Lung (tissue), 12 donors: Measurements from ENCODE around the gene SLC9A5. TPM values are rescaled to one million over a fixed set of nuclear protein-coding genes. Genes with fewer than 3 reads are reported as not detected.
A peak's percentile ranks its signal among the peaks of the same experiment; 100 is the strongest.

Source experiments
- ATAC-seq: fragments of 200-7000 bp; cut with Tn5 transposase; one replicate; pipeline ENCODE4 v1.9.1; 2020; ENCODE audit warnings: moderate number of reproducible peaks; ENCODE audit not compliant: insufficient read depth, low FRiP score
- DNase-seq, 3 donors: peaks; one replicate each; pipeline ENCODE4 v3.0.0-alpha.2; 2013 to 2017
- H3K27ac ChIP-seq, 2 donors: one replicate each; pipeline ENCODE4 v1.5.1; 2013; ENCODE audit warnings: mild to moderate bottlenecking in 2 of 2, moderate library complexity in 2 of 2, control low read depth in 1 of 2, inconsistent platforms in 1 of 2, low read depth in 1 of 2, low read length in 1 of 2
- H3K27me3 ChIP-seq, 3 donors: one replicate each; pipeline ENCODE4 v1.5.1; 2013; ENCODE audit warnings: low read length in 2 of 3; ENCODE audit not compliant: control insufficient read depth in 3 of 3, insufficient read depth in 3 of 3
- H3K36me3 ChIP-seq, 4 donors: one replicate each; pipeline ENCODE4 v1.5.1; 2013; ENCODE audit warnings: low read length in 4 of 4, mild to moderate bottlenecking in 1 of 4, moderate library complexity in 1 of 4; ENCODE audit not compliant: control insufficient read depth in 4 of 4, insufficient read depth in 4 of 4
- H3K4me1 ChIP-seq, 5 donors: one replicate each; pipeline ENCODE4 v1.5.1; 2013; ENCODE audit warnings: low read length in 5 of 5, mild to moderate bottlenecking in 2 of 5, moderate library complexity in 1 of 5; ENCODE audit not compliant: control insufficient read depth in 5 of 5, insufficient read depth in 5 of 5
- H3K4me3 ChIP-seq: one replicate; pipeline ENCODE4 v1.5.1; 2013; ENCODE audit warnings: mild to moderate bottlenecking, control low read depth, moderate library complexity
- H3K9ac ChIP-seq, 2 donors: one replicate each; pipeline ENCODE4 v1.5.1; 2013; ENCODE audit warnings: low read length in 2 of 2, control low read depth in 1 of 2; ENCODE audit not compliant: insufficient read depth in 1 of 2
- H3K9me3 ChIP-seq, 4 donors: one replicate each; pipeline ENCODE4 v1.5.1; 2013; ENCODE audit warnings: low read length in 3 of 4, mild to moderate bottlenecking in 1 of 4, moderate library complexity in 1 of 4; ENCODE audit not compliant: control insufficient read depth in 4 of 4, insufficient read depth in 3 of 4
- WGBS, 2 donors: extraction: QIAGEN DNeasy Blood & Tissue Kit; methylation state at CpG; one replicate each; pipeline ENCODE4 v1.1.7; 2013; 5-methylcytosine and 5-hydroxymethylcytosine counted together
- polyA plus RNA-seq, 2 donors: library from polyadenylated mRNA; stranded (reverse); fragments of 200-250 nt; gene quantifications; one replicate each; pipeline ENCODE4 v1.2.1, GENCODE V29; 2013
- total RNA-seq, 2 donors: library from RNA; depleted of rRNA in 1 of 2; stranded (reverse); fragments of >200 nt in 1 of 2; gene quantifications; one replicate each; pipeline ENCODE4 v1.2.1, GENCODE V29; 2014 to 2021
- TF ChIP-seq, protein P1 (sequence below): IDR thresholded peaks from 2 replicates; pipeline ENCODE4 v1.5.1; 2012; ENCODE audit warnings: mild to moderate bottlenecking; ENCODE audit errors: control extremely low read depth, extremely low read depth
- donor health status: control.
- donor health status: control.
- donor health status: Bipolar disorder and iron deficiency.
- donor health status: healthy.
- donor health status: DM: yes; HTN: yes; CAD: no.

Gene SLC9A5
- total and polyA plus RNA-seq, 4 donors = 1.2 to 5.9 (median 3.3) TPM

DNA sequence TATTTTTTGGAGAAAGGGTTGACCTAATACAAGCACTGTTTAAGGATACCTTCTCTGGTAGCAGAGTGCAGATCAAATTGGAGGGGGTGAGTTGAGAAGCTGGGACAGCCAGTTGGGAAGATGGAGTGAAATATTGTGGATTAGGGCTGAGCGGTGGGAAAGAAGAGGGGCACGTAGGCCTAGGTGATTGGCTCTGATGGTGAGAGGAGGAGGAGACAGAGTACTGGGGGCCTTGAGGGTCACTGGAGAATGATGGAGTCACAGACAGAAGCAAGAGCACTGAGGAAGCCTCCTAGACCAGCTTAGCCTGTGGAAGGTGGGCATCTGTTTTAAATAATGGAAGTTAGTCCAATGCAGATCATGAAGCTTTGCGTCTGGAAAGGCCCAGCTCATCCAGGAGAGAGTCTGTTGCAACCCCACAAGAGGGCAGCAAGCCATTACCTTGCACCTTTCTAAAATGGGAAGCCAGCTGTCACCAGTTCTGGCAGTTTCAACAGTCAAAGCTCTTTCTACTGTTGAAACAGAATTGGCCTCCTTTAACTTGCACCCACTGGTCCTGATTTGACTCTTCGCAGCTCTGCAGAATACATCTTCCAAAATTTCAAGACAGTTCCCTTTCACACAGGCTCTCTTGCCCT, 11.8 kb downstream of the SLC9A5 start:
- H3K4me1 ChIP-seq = no peaks in the 10 kb centered on the region
- no peak overlapping the region for H3K27ac ChIP-seq
- DNase-seq = peak in 2 of 3 donors; percentile 53 to 66
- TF ChIP-seq, protein P1, sequence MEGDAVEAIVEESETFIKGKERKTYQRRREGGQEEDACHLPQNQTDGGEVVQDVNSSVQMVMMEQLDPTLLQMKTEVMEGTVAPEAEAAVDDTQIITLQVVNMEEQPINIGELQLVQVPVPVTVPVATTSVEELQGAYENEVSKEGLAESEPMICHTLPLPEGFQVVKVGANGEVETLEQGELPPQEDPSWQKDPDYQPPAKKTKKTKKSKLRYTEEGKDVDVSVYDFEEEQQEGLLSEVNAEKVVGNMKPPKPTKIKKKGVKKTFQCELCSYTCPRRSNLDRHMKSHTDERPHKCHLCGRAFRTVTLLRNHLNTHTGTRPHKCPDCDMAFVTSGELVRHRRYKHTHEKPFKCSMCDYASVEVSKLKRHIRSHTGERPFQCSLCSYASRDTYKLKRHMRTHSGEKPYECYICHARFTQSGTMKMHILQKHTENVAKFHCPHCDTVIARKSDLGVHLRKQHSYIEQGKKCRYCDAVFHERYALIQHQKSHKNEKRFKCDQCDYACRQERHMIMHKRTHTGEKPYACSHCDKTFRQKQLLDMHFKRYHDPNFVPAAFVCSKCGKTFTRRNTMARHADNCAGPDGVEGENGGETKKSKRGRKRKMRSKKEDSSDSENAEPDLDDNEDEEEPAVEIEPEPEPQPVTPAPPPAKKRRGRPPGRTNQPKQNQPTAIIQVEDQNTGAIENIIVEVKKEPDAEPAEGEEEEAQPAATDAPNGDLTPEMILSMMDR = peak; percentile 17
- peaks cover 0 to 40% (median 8%) of the 10 kb centered on the region in 4 donors for H3K36me3 ChIP-seq
- no peak overlapping the region for H3K9ac ChIP-seq
- no peaks in the 10 kb centered on the region for H3K9me3 ChIP-seq
- no peak overlapping the region for H3K4me3 ChIP-seq
- ATAC-seq = no peak
- 76 to 79% methylated on average over 4 of the region's 4 CpGs for WGBS, 2 donors
- H3K27me3 ChIP-seq = no peaks in the 10 kb centered on the region

DNA sequence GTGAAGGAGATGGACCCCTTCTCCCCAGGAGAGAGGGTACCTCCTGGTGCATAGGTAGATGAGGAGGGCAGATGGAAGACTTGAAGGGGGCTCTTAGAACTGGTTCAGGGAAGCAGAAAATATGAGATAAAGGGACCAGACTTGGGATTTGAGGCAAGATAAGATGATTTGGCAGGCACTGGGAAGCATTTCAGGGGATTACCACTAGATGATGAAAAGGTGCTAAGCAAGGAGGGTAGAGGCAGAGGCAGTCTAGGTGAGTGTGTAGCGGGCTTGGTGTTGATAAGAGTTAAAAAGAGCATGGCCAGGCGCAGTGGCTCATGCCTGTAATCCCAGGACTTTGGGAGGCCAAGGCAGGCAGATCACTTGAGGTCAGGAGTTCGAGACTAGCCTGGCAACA, 14.4 kb downstream of the SLC9A5 start:
- ATAC-seq (no peak), DNase-seq (no peak)
- H3K4me3 ChIP-seq = no peak overlapping the region
- H3K9ac ChIP-seq = no peak overlapping the region
- H3K9me3 ChIP-seq = no peaks in the 10 kb centered on the region
- no peaks in the 10 kb centered on the region for H3K27me3 ChIP-seq
- TF ChIP-seq, protein P1 = no peak
- 84 to 91% methylated on average over 3 of the region's 3 CpGs for WGBS, 2 donors
- H3K4me1 ChIP-seq = no peaks in the 10 kb centered on the region
- H3K36me3 ChIP-seq = peaks cover 0 to 22% (median 5%) of the 10 kb centered on the region in 4 donors
- H3K27ac ChIP-seq = no peak overlapping the region

DNA sequence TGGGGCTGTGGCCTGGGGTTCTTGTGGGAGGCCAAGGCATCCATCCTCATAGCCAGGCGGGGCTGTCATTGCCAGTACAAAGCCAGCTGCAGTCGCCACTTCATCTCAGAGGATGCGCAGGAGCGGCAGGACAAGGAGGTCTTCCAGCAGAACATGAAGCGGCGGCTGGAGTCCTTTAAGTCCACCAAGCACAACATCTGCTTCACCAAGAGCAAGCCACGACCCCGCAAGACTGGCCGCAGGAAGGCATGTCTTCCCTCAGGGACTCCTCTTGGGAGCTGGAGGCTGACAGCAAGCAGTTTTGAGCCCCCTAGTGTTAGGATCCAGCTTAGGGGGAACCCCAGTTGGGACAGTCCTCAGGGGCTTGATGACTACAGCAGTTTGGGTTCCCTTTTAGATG, 15.5 kb downstream of the SLC9A5 start:
- peak in 1 of 3 donors; percentile 33 for DNase-seq
- no peaks in the 10 kb centered on the region for H3K27me3 ChIP-seq
- H3K9ac ChIP-seq = no peak overlapping the region
- H3K27ac ChIP-seq = no peak overlapping the region
- H3K4me3 ChIP-seq = no peak overlapping the region
- H3K4me1 ChIP-seq = peaks cover 0 to 2% (median 0%) of the 10 kb centered on the region in 5 donors
- ATAC-seq = no peak
- no peaks in the 10 kb centered on the region for H3K9me3 ChIP-seq
- TF ChIP-seq, protein P1 = no peak
- H3K36me3 ChIP-seq = peaks cover 0 to 18% (median 5%) of the 10 kb centered on the region in 4 donors
- 81 to 87% methylated on average over 9 of the region's 9 CpGs for WGBS, 2 donors
